HL-60 (cell line): ENCODE data around the gene GRID1.

ENCODE experiments used
- DNase-seq, 2 experiments: peaks; one replicate each; pipeline ENCODE4 v3.0.0-alpha.2; 2010 to 2020; ENCODE audit warnings: low read depth in 1 of 2, low spot score in 1 of 2
- H3K27ac ChIP-seq: fragments of 250-450 bp; sonication (Bioruptor Pico); replicated peaks from 2 replicates; pipeline ENCODE4 v1.5.1; 2020; ENCODE audit warnings: mild to moderate bottlenecking, moderate library complexity
- H3K27me3 ChIP-seq: fragments of 250-450 bp; sonication (Bioruptor Pico); 2 replicates; pipeline ENCODE4 v1.5.1; 2021; ENCODE audit warnings: mild to moderate bottlenecking, moderate library complexity; ENCODE audit not compliant: insufficient read depth, poor library complexity, severe bottlenecking
- H3K4me3 ChIP-seq: replicated peaks from 2 replicates; pipeline ENCODE4 v1.5.1; 2011; ENCODE audit warnings: mild to moderate bottlenecking, control low read depth, low read length; ENCODE audit not compliant: insufficient read depth
- GABPA ChIP-seq: IDR thresholded peaks from 2 replicates; pipeline ENCODE4 v1.6.1; 2012; ENCODE audit warnings: low read depth
- POLR2AphosphoS5 ChIP-seq: IDR thresholded peaks from 2 replicates; pipeline ENCODE4 v1.6.1; 2012; ENCODE audit warnings: low read depth
- SPI1 ChIP-seq: IDR thresholded peaks from 2 replicates; pipeline ENCODE4 v1.6.1; 2012; ENCODE audit warnings: low read depth, mild to moderate bottlenecking, borderline replicate concordance
- TF ChIP-seq, protein P1 (sequence below): IDR thresholded peaks from 2 replicates; pipeline ENCODE4 v1.6.1; 2012; ENCODE audit warnings: low read depth; ENCODE audit not compliant: insufficient replicate concordance
- TF ChIP-seq, protein P2 (sequence below): IDR thresholded peaks from one replicate; pipeline ENCODE4 v1.5.1; 2011; ENCODE audit warnings: low read length, control low read depth, inconsistent platforms; ENCODE audit not compliant: insufficient read depth

GRID1 gene

DNA sequence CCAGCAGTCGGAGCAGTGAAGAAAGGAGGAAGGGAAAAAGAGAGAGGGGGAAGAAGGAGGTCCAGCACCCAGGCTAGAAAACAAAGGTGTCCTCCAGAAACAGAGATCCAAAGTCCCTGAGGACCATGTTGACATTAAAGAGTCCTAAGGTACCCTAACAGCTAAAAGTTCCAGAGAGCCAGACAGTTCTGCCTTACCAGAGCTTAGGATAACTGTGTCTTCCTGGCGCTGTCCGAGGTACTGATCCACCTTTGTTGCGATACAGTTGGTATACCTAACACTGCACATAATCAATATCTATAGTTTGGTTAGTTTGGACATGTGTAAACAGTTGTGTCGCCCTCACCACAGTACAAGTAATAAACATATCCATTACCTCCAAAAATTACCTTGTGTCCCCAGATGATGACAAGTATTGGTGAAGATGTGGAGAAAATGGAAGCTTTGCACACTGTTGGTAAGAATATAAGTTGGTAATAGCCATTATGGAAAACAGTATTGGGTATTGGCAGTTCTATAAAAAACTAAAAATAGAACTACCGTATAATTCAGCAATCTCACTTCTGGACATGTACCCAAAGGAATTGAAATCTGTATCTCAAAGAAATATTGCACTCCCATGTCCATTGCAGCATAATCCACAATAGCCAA is 59.8 kb downstream of the GRID1 start:
- TF ChIP-seq, protein P1, sequence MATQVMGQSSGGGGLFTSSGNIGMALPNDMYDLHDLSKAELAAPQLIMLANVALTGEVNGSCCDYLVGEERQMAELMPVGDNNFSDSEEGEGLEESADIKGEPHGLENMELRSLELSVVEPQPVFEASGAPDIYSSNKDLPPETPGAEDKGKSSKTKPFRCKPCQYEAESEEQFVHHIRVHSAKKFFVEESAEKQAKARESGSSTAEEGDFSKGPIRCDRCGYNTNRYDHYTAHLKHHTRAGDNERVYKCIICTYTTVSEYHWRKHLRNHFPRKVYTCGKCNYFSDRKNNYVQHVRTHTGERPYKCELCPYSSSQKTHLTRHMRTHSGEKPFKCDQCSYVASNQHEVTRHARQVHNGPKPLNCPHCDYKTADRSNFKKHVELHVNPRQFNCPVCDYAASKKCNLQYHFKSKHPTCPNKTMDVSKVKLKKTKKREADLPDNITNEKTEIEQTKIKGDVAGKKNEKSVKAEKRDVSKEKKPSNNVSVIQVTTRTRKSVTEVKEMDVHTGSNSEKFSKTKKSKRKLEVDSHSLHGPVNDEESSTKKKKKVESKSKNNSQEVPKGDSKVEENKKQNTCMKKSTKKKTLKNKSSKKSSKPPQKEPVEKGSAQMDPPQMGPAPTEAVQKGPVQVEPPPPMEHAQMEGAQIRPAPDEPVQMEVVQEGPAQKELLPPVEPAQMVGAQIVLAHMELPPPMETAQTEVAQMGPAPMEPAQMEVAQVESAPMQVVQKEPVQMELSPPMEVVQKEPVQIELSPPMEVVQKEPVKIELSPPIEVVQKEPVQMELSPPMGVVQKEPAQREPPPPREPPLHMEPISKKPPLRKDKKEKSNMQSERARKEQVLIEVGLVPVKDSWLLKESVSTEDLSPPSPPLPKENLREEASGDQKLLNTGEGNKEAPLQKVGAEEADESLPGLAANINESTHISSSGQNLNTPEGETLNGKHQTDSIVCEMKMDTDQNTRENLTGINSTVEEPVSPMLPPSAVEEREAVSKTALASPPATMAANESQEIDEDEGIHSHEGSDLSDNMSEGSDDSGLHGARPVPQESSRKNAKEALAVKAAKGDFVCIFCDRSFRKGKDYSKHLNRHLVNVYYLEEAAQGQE: peak; percentile 99
- TF ChIP-seq, protein P2, sequence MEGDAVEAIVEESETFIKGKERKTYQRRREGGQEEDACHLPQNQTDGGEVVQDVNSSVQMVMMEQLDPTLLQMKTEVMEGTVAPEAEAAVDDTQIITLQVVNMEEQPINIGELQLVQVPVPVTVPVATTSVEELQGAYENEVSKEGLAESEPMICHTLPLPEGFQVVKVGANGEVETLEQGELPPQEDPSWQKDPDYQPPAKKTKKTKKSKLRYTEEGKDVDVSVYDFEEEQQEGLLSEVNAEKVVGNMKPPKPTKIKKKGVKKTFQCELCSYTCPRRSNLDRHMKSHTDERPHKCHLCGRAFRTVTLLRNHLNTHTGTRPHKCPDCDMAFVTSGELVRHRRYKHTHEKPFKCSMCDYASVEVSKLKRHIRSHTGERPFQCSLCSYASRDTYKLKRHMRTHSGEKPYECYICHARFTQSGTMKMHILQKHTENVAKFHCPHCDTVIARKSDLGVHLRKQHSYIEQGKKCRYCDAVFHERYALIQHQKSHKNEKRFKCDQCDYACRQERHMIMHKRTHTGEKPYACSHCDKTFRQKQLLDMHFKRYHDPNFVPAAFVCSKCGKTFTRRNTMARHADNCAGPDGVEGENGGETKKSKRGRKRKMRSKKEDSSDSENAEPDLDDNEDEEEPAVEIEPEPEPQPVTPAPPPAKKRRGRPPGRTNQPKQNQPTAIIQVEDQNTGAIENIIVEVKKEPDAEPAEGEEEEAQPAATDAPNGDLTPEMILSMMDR: no peak
- no peak overlapping the region for H3K27ac ChIP-seq
- no peak for DNase-seq
- H3K27me3 ChIP-seq: no peaks in the 10 kb centered on the region
- no peak overlapping the region for H3K4me3 ChIP-seq

DNA sequence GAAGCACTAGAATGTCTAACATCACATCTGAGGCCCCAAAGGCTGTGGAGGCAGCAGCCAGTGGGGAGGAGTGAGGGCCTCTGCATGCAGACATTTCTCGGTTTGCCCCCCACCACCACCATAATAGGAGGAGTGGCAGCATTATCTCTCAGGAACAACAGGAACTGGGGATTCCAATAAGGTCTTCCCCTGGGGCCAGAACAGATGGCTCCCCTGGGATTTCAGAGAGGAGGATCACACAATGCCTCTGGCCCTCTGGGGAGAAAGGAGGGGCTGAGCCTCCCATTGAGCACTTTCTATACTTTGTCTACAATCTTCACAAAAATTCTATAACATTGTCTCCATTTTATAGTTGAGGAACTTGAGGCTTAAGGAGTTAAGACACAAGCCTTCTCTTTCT is 61.1 kb downstream of the GRID1 start:
- Histone ChIP-seq H3K27ac (no peak overlapping the region), H3K4me3 (no peak overlapping the region)
- DNase-seq: no peak

DNA sequence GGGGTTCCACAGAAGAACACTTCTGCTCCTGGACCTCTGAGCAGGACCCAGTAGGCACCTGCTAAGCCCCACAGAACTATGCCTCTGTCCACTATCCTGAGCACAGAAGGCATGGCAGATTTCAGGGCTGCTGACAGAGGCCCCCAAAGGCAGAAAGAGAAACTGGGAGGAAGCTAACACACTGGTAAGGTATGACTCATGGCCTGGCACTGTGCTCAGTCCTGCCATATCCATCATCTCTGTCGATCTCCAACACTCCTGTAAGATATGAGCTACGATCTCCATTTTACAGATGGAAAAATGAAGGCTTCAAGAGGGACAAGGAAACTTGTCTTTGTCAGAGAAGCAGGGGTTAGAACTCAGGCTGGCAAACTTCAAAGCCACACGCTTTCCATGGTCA is 62.2 kb downstream of the GRID1 start:
- TF ChIP-seq, protein P1: no peak
- TF ChIP-seq POLR2AphosphoS5 (no peak), GABPA (no peak), SPI1 (no peak)
- TF ChIP-seq, protein P2: no peak
- no peak for DNase-seq
- H3K27me3 ChIP-seq: no peaks in the 10 kb centered on the region
- no peak overlapping the region for H3K4me3 ChIP-seq
- H3K27ac ChIP-seq: no peak overlapping the region

More for the DNA sequence above, 61.1 kb downstream of the GRID1 start:
- TF ChIP-seq POLR2AphosphoS5: no peak
- TF ChIP-seq GABPA: no peak
- no peak for TF ChIP-seq SPI1
- TF ChIP-seq, protein P1: no peak
- TF ChIP-seq, protein P2: no peak
- no peaks in the 10 kb centered on the region for H3K27me3 ChIP-seq
